Left lung (tissue), 10 donors: Measurements from ENCODE around the gene ERBIN. TPM values are rescaled to one million over a fixed set of nuclear protein-coding genes. Genes with fewer than 3 reads are reported as not detected.
"Not testable (repeated sequence)": the region's sequence is repeated elsewhere in the genome, so short reads cannot be mapped to it uniquely, and the experiment has no call there.

Experiments used
- ATAC-seq: fragments of 200-7000 bp; cut with Tn5 transposase; one replicate; pipeline ENCODE4 v1.9.1; 2020; ENCODE audit warnings: moderate library complexity
- DNase-seq, 4 donors: peaks; one replicate each; pipeline ENCODE4 v3.0.0-alpha.2; 2013 to 2020
- H3K27ac ChIP-seq, 2 donors: fragments of 200-600 bp; sonication (generic) in 1 of 2; one replicate each; pipeline versions ENCODE4 v1.5.0 to v1.8.0; 2020 to 2021
- H3K27me3 ChIP-seq, 2 donors: fragments of 200-600 bp; sonication (generic) in 1 of 2; one replicate each; pipeline versions ENCODE4 v1.5.0 to v1.8.0; 2020 to 2021
- H3K36me3 ChIP-seq, 2 donors: fragments of 200-600 bp; sonication (generic) in 1 of 2; one replicate each; pipeline versions ENCODE4 v1.5.0 to v1.8.0; 2020 to 2021
- H3K4me1 ChIP-seq, 2 donors: fragments of 200-600 bp; one replicate each; pipeline ENCODE4 v1.8.0; 2021
- H3K4me3 ChIP-seq, 2 donors: fragments of 200-600 bp; sonication (generic) in 1 of 2; one replicate each; pipeline versions ENCODE4 v1.5.0 to v1.8.0; 2020 to 2021; ENCODE audit warnings: mild to moderate bottlenecking in 1 of 2
- H3K9me3 ChIP-seq, 2 donors: fragments of 200-600 bp; sonication (generic) in 1 of 2; one replicate each; pipeline versions ENCODE4 v1.5.0 to v1.8.0; 2020 to 2021
- CTCF ChIP-seq, 2 donors: fragments of 200-600 bp; sonication (generic) in 1 of 2; IDR thresholded peaks; one replicate each; pipeline versions ENCODE4 v1.5.0 to v1.8.0; 2021; ENCODE audit warnings: antibody characterized with exemption in 2 of 2
- intact Hi-C, 2 donors: fragments of 100-400 bp; cut with DNase I; formaldehyde crosslinking; loops; one replicate each; pipeline versions ENCODE4 v1.11.2 to v1.14.2; 2022
- polyA plus RNA-seq, 6 donors: library from polyadenylated mRNA; unstranded; fragments of 120-200 nt; gene quantifications; one replicate each; pipeline ENCODE4 v1.2.1, GENCODE V29; 2013; ENCODE audit not compliant: insufficient read length in 6 of 6
- total RNA-seq, 2 donors: library from RNA; stranded (reverse); fragmentation: NEBNext Ultra II Directional; extraction: Animal tissue kit (Norgen Biotek cat#: 25700); gene quantifications; one replicate each; pipeline ENCODE4 v1.2.1, GENCODE V29; 2021
- donor health status: DM: no; HTN: yes; CAD: no.
- donor health status: DM: no; HTN: no; CAD: no.

Gene ERBIN
- total and polyA plus RNA-seq, 8 donors, result 72.8 to 87.2 (median 79.3) TPM

GRCh38 chr5:65883461-65883860 lies 42.9 kb upstream of the ERBIN start:
- no peaks in the 10 kb centered on the region for H3K27me3 ChIP-seq
- ATAC-seq (no peak), DNase-seq (no peak)
- no peak overlapping the region for H3K4me3 ChIP-seq
- no peaks in the 10 kb centered on the region for H3K9me3 ChIP-seq
- no peak for TF ChIP-seq CTCF (IDR thresholded peaks at IDR 0.05)
- H3K27ac ChIP-seq, result no peak overlapping the region
- no peaks in the 10 kb centered on the region for H3K4me1 ChIP-seq
- intact Hi-C loops, result no loop called here
- H3K36me3 ChIP-seq, result no peaks in the 10 kb centered on the region

GRCh38 chr5:65886387-65886786 lies 40.0 kb upstream of the ERBIN start:
- no peaks in the 10 kb centered on the region for H3K36me3 ChIP-seq
- H3K4me3 ChIP-seq, result no peak overlapping the region
- intact Hi-C loops, result no loop called here
- no peak for DNase-seq
- no peaks in the 10 kb centered on the region for H3K27me3 ChIP-seq
- TF ChIP-seq CTCF (IDR thresholded peaks at IDR 0.05), result no peak
- no peak overlapping the region for H3K27ac ChIP-seq
- no peak for ATAC-seq
- no peaks in the 10 kb centered on the region for H3K9me3 ChIP-seq
- H3K4me1 ChIP-seq, result no peaks in the 10 kb centered on the region

- intact Hi-C loops, H3K27me3 ChIP-seq, H3K4me3 ChIP-seq, H3K27ac ChIP-seq, ATAC-seq, H3K4me1 ChIP-seq, DNase-seq, H3K9me3 ChIP-seq, H3K36me3 ChIP-seq: not testable (repeated sequence)
These were observed 34.4 kb upstream of the ERBIN start for GRCh38 chr5:65892024-65892423.

- intact Hi-C loops, result no loop called here
- Histone ChIP-seq H3K36me3 (no peaks in the 10 kb centered on the region), H3K4me1 (no peaks in the 10 kb centered on the region), H3K27me3 (no peaks in the 10 kb centered on the region), H3K4me3 (no peak overlapping the region), H3K27ac (no peak overlapping the region), H3K9me3 (no peaks in the 10 kb centered on the region)
- no peak for ATAC-seq
- DNase-seq, result no peak
- TF ChIP-seq CTCF (IDR thresholded peaks at IDR 0.05), result no peak
These were observed 33.6 kb upstream of the ERBIN start for GRCh38 chr5:65892801-65893200.

GRCh38 chr5:65893749-65894430 lies 32.5 kb upstream of the ERBIN start:
- H3K27ac ChIP-seq, result no peak overlapping the region
- intact Hi-C loops, result no loop called here
- no peaks in the 10 kb centered on the region for H3K36me3 ChIP-seq
- H3K4me1 ChIP-seq, result no peaks in the 10 kb centered on the region
- H3K4me3 ChIP-seq, result no peak overlapping the region
- no peak for TF ChIP-seq CTCF (IDR thresholded peaks at IDR 0.05)
- H3K27me3 ChIP-seq, result no peaks in the 10 kb centered on the region
- ATAC-seq, result no peak
- H3K9me3 ChIP-seq, result no peaks in the 10 kb centered on the region
- no peak for DNase-seq

GRCh38 chr5:65895891-65896290 lies 30.5 kb upstream of the ERBIN start:
- intact Hi-C loops, result no loop called here
- no peaks in the 10 kb centered on the region for H3K27me3 ChIP-seq
- no peak overlapping the region for H3K4me3 ChIP-seq
- H3K4me1 ChIP-seq, result no peaks in the 10 kb centered on the region
- DNase-seq (no peak), ATAC-seq (no peak)
- H3K27ac ChIP-seq, result no peak overlapping the region
- H3K9me3 ChIP-seq, result no peaks in the 10 kb centered on the region
- no peaks in the 10 kb centered on the region for H3K36me3 ChIP-seq
- TF ChIP-seq CTCF (IDR thresholded peaks at IDR 0.05), result no peak
